Activated naive CD8-positive, alpha-beta T cell (primary cell): Measurements from ENCODE around the gene WDR88.
A peak's percentile ranks its signal among the peaks of the same experiment; 100 is the strongest.
"Not testable (repeated sequence)": the region's sequence is repeated elsewhere in the genome, so short reads cannot be mapped to it uniquely, and the experiment has no call there.

Experiments used
- H3K27ac Mint-ChIP-seq: one replicate; pipeline ENCODE4 v1.8.0; 2021; ENCODE audit warnings: mixed read lengths
- H3K27me3 Mint-ChIP-seq: one replicate; pipeline ENCODE4 v1.8.0; 2021; ENCODE audit warnings: mixed read lengths
- H3K36me3 Mint-ChIP-seq: one replicate; pipeline ENCODE4 v1.8.0; 2021; ENCODE audit warnings: mixed read lengths
- H3K4me1 Mint-ChIP-seq: one replicate; pipeline ENCODE4 v1.8.0; 2021; ENCODE audit warnings: low read depth, mixed read lengths
- H3K4me3 Mint-ChIP-seq: one replicate; pipeline ENCODE4 v1.8.0; 2021; ENCODE audit warnings: mild to moderate bottlenecking, mixed read lengths
- H3K9me3 Mint-ChIP-seq: one replicate; pipeline ENCODE4 v1.8.0; 2021; ENCODE audit warnings: low read depth, mixed read lengths

The WDR88 gene

GRCh38 chr19:33216198-33216830 is 84.4 kb downstream of the WDR88 start:
- Mint-ChIP-seq H3K9me3 (no peaks in the 10 kb centered on the region), H3K4me3 (no peak overlapping the region), H3K27ac (no peak overlapping the region), H3K36me3 (no peaks in the 10 kb centered on the region), H3K27me3 (no peaks in the 10 kb centered on the region), H3K4me1 (no peaks in the 10 kb centered on the region)

- Mint-ChIP-seq H3K4me3 (no peak overlapping the region), H3K36me3 (no peaks in the 10 kb centered on the region), H3K4me1 (no peaks in the 10 kb centered on the region), H3K27me3 (peaks cover 2% of the 10 kb centered on the region), H3K27ac (no peak overlapping the region), H3K9me3 (no peaks in the 10 kb centered on the region)
Observed at GRCh38 chr19:33217881-33218280, 86.0 kb downstream of the WDR88 start.

- no peaks in the 10 kb centered on the region for H3K9me3 Mint-ChIP-seq
- H3K27me3 Mint-ChIP-seq = peaks cover 2% of the 10 kb centered on the region
- H3K4me1 Mint-ChIP-seq = no peaks in the 10 kb centered on the region
- H3K27ac Mint-ChIP-seq = no peak overlapping the region
- H3K4me3 Mint-ChIP-seq = no peak overlapping the region
- H3K36me3 Mint-ChIP-seq = no peaks in the 10 kb centered on the region
Observed at GRCh38 chr19:33219261-33219815, 87.4 kb downstream of the WDR88 start.

- Mint-ChIP-seq H3K36me3 (no peaks in the 10 kb centered on the region), H3K4me3 (no peak overlapping the region), H3K9me3 (no peaks in the 10 kb centered on the region), H3K27me3 (peaks cover 6% of the 10 kb centered on the region), H3K4me1 (peaks cover 3% of the 10 kb centered on the region), H3K27ac (no peak overlapping the region)
Observed at GRCh38 chr19:33220115-33220514, 88.2 kb downstream of the WDR88 start.

- Mint-ChIP-seq H3K36me3 (no peaks in the 10 kb centered on the region), H3K27me3 (peaks cover 6% of the 10 kb centered on the region), H3K9me3 (no peaks in the 10 kb centered on the region), H3K4me3 (no peak overlapping the region), H3K4me1 (peaks cover 3% of the 10 kb centered on the region), H3K27ac (no peak overlapping the region)
Observed at GRCh38 chr19:33220735-33221134, 88.8 kb downstream of the WDR88 start.

- H3K9me3 Mint-ChIP-seq = no peaks in the 10 kb centered on the region
- peaks cover 10% of the 10 kb centered on the region for H3K27me3 Mint-ChIP-seq
- H3K36me3 Mint-ChIP-seq = no peaks in the 10 kb centered on the region
- H3K27ac Mint-ChIP-seq = no peak overlapping the region
- peaks cover 10% of the 10 kb centered on the region for H3K4me1 Mint-ChIP-seq
- H3K4me3 Mint-ChIP-seq = no peak overlapping the region
Observed at GRCh38 chr19:33221638-33222037, 89.7 kb downstream of the WDR88 start.

GRCh38 chr19:33222255-33222654 is 90.3 kb downstream of the WDR88 start:
- H3K4me1 Mint-ChIP-seq = peaks cover 11% of the 10 kb centered on the region
- not testable (repeated sequence) for H3K9me3 Mint-ChIP-seq, H3K27ac Mint-ChIP-seq, H3K36me3 Mint-ChIP-seq, H3K27me3 Mint-ChIP-seq, H3K4me3 Mint-ChIP-seq

GRCh38 chr19:33224694-33225457 is 93.0 kb downstream of the WDR88 start:
- peaks cover 14% of the 10 kb centered on the region for H3K36me3 Mint-ChIP-seq
- H3K4me3 Mint-ChIP-seq = peak overlapping the region; percentile 68
- peaks cover 11% of the 10 kb centered on the region for H3K4me1 Mint-ChIP-seq
- peaks cover 28% of the 10 kb centered on the region for H3K27me3 Mint-ChIP-seq
- peaks cover 12% of the 10 kb centered on the region for H3K9me3 Mint-ChIP-seq
- no peak overlapping the region for H3K27ac Mint-ChIP-seq
